Upper lobe of right lung (tissue), 1 donor: ENCODE results near the gene GATA5. TPM values are rescaled to one million over a fixed set of nuclear protein-coding genes. Genes with fewer than 3 reads are reported as not detected.
"Not testable (repeated sequence)": the region's sequence is repeated elsewhere in the genome, so short reads cannot be mapped to it uniquely, and the experiment has no call there.

Source experiments
- ATAC-seq: fragments of 200-7000 bp; cut with Tn5 transposase; one replicate; pipeline ENCODE4 v1.9.1; 2020; ENCODE audit warnings: mild to moderate bottlenecking, moderate library complexity
- DNase-seq: peaks from one replicate; pipeline ENCODE4 v3.0.0-alpha.2; 2020
- H3K27ac ChIP-seq: fragments of 200-600 bp; one replicate; pipeline ENCODE4 v1.8.0; 2022
- H3K27me3 ChIP-seq: fragments of 200-600 bp; one replicate; pipeline ENCODE4 v1.8.0; 2022; ENCODE audit warnings: mild to moderate bottlenecking
- H3K36me3 ChIP-seq: fragments of 200-600 bp; one replicate; pipeline ENCODE4 v1.8.0; 2022
- H3K4me1 ChIP-seq: fragments of 200-600 bp; one replicate; pipeline ENCODE4 v1.8.0; 2022
- H3K4me3 ChIP-seq: fragments of 200-600 bp; one replicate; pipeline ENCODE4 v1.8.0; 2022; ENCODE audit warnings: mild to moderate bottlenecking
- H3K9me3 ChIP-seq: fragments of 200-600 bp; one replicate; pipeline ENCODE4 v1.8.0; 2022
- intact Hi-C: fragments of 100-400 bp; cut with DNase I; formaldehyde crosslinking; loops from one replicate; pipeline ENCODE4 v1.11.0; 2022
- total RNA-seq: library from RNA; stranded (reverse); fragmentation: NEBNext Ultra II Directional; extraction: Animal tissue kit (Norgen Biotek cat#: 25700); gene quantifications from one replicate; pipeline ENCODE4 v1.2.1, GENCODE V29; 2021
- TF ChIP-seq, protein P1 (sequence below): fragments of 200-600 bp; IDR thresholded peaks from one replicate; pipeline ENCODE4 v1.8.0; 2022; ENCODE audit warnings: antibody characterized with exemption
- donor health status: DM: no; HTN: yes; CAD: no; lungs with severe emphysema.

Gene GATA5
- total RNA-seq, 1 donor from 2014 or later: 2.5 TPM

- H3K27me3 ChIP-seq: no peaks in the 10 kb centered on the region
- DNase-seq: no peak
- H3K4me3 ChIP-seq: no peak overlapping the region
- TF ChIP-seq, protein P1, sequence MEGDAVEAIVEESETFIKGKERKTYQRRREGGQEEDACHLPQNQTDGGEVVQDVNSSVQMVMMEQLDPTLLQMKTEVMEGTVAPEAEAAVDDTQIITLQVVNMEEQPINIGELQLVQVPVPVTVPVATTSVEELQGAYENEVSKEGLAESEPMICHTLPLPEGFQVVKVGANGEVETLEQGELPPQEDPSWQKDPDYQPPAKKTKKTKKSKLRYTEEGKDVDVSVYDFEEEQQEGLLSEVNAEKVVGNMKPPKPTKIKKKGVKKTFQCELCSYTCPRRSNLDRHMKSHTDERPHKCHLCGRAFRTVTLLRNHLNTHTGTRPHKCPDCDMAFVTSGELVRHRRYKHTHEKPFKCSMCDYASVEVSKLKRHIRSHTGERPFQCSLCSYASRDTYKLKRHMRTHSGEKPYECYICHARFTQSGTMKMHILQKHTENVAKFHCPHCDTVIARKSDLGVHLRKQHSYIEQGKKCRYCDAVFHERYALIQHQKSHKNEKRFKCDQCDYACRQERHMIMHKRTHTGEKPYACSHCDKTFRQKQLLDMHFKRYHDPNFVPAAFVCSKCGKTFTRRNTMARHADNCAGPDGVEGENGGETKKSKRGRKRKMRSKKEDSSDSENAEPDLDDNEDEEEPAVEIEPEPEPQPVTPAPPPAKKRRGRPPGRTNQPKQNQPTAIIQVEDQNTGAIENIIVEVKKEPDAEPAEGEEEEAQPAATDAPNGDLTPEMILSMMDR: no peak
- no peak for ATAC-seq
- no peak overlapping the region for H3K27ac ChIP-seq
- H3K4me1 ChIP-seq: peaks cover 10% of the 10 kb centered on the region
- intact Hi-C loops: no loop called here
- no peaks in the 10 kb centered on the region for H3K36me3 ChIP-seq
- no peaks in the 10 kb centered on the region for H3K9me3 ChIP-seq
Measured at GRCh38 chr20:62494537-62494936, 18.7 kb upstream of the GATA5 start.

DNA sequence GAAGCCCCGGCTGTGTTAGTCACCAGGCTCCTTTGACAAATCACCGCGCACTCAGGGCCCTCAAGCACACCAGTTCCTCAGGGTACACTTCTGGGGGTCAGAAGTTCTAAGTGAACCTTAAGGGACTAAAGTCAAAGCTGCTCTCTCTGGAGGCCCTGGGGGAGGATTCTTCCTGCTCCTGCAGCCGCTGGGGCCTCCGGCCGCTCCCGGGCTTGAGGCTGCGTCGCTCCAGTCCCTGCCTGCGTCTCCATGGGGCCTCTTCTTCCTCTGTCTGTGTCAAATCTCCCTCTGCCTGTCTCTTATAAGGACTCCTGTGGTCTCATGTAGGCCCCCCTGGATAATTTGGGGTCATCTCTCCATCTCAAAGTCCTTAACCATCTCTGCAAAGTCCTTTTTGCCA, 18.1 kb upstream of the GATA5 start:
- H3K9me3 ChIP-seq: no peaks in the 10 kb centered on the region
- no peak overlapping the region for H3K27ac ChIP-seq
- peaks cover 10% of the 10 kb centered on the region for H3K4me1 ChIP-seq
- H3K36me3 ChIP-seq: no peaks in the 10 kb centered on the region
- H3K27me3 ChIP-seq: peaks cover under 1% of the 10 kb centered on the region
- no peak overlapping the region for H3K4me3 ChIP-seq
- no peak for ATAC-seq
- intact Hi-C loops: no loop called here
- TF ChIP-seq, protein P1: no peak
- DNase-seq: no peak

- intact Hi-C loops: no loop called here
- Histone ChIP-seq H3K36me3 (no peaks in the 10 kb centered on the region), H3K4me1 (peaks cover 10% of the 10 kb centered on the region), H3K9me3 (no peaks in the 10 kb centered on the region), H3K4me3 (no peak overlapping the region), H3K27ac (no peak overlapping the region), H3K27me3 (peaks cover 6% of the 10 kb centered on the region)
- no peak for ATAC-seq
- no peak for DNase-seq
- TF ChIP-seq, protein P1: no peak
Measured at GRCh38 chr20:62493253-62493885, 17.6 kb upstream of the GATA5 start.

GRCh38 chr20:62492711-62493110, 16.9 kb upstream of the GATA5 start:
- Histone ChIP-seq H3K27ac (no peak overlapping the region), H3K36me3 (no peaks in the 10 kb centered on the region), H3K9me3 (no peaks in the 10 kb centered on the region), H3K27me3 (peaks cover 12% of the 10 kb centered on the region), H3K4me1 (peaks cover 10% of the 10 kb centered on the region), H3K4me3 (no peak overlapping the region)
- ATAC-seq (no peak), DNase-seq (no peak)
- TF ChIP-seq, protein P1: no peak
- intact Hi-C loops: no loop called here

DNA sequence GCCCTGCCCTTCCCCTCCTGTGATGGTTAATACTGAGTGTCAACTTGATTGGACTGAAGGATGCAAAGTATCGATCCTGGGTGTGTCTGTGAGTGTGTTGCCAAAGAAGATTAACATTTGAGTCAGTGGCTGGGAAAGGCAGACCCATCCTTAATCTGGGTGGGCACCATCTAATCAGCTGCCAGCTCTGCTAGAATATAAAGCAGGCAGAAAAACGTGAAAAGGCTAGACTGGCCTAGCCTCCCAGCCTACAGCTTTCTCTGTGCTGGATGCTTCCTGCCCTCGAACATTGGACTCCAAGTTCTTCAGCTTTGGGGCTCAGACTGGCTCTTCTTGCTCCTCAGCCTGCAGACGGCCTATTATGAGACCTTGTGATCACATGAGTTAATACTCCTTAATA, 15.0 kb upstream of the GATA5 start:
- not testable (repeated sequence) for DNase-seq, ATAC-seq

DNA sequence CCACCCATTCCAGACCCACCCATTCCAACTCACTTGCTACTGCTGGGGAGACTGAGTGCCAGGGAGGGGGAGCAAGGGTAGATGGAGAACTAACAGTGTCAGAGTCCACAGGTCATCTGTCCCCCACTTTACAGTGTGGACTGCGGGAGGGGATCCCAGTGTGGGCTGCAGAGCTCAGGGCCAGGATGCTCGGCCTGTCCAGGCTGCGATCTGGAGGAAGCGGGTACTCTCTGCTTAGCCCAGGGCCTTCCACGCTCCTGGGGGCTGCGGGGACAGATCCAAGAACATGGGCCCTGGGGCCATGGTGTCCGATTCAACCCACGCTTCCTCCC, 14.1 kb upstream of the GATA5 start:
- Histone ChIP-seq H3K36me3 (no peaks in the 10 kb centered on the region), H3K27ac (no peak overlapping the region), H3K27me3 (peaks cover 32% of the 10 kb centered on the region), H3K4me1 (peaks cover 5% of the 10 kb centered on the region), H3K4me3 (no peak overlapping the region), H3K9me3 (no peaks in the 10 kb centered on the region)
- no peak for DNase-seq
- ATAC-seq: no peak
- TF ChIP-seq, protein P1: no peak
- intact Hi-C loops: no loop called here

More for the DNA sequence above, 15.0 kb upstream of the GATA5 start:
- H3K36me3 ChIP-seq, H3K27ac ChIP-seq, intact Hi-C loops, H3K4me3 ChIP-seq, H3K4me1 ChIP-seq, H3K9me3 ChIP-seq: not testable (repeated sequence)
- peaks cover 23% of the 10 kb centered on the region for H3K27me3 ChIP-seq
